ENCODE results near the gene TRPV4.

DNA sequence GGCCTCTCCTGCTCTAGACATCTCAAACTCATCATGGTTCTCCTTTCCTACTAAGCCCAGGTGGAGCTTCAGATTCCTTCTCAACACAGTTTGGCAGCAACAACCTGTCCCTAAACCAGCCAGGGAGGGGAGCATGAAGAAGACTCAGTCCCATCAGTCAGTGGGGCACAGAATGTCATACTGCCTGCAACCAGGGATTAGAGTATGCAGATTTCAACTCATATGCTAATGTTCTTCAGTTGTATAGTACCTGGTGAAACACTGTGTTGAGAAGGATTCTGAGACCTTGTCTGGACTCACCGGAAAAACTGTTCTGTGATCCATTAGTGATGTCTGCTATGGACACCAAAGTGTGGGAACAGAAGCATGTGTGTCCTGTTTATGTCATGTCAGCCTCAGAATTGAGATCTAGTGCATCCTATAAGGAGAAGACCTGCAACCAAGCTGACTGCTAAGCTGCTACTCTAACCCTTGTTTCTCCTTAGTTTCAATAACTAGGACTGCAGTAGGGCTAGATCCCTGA lies 43.6 kb downstream of the TRPV4 start:
- TF ChIP-seq, protein P1, sequence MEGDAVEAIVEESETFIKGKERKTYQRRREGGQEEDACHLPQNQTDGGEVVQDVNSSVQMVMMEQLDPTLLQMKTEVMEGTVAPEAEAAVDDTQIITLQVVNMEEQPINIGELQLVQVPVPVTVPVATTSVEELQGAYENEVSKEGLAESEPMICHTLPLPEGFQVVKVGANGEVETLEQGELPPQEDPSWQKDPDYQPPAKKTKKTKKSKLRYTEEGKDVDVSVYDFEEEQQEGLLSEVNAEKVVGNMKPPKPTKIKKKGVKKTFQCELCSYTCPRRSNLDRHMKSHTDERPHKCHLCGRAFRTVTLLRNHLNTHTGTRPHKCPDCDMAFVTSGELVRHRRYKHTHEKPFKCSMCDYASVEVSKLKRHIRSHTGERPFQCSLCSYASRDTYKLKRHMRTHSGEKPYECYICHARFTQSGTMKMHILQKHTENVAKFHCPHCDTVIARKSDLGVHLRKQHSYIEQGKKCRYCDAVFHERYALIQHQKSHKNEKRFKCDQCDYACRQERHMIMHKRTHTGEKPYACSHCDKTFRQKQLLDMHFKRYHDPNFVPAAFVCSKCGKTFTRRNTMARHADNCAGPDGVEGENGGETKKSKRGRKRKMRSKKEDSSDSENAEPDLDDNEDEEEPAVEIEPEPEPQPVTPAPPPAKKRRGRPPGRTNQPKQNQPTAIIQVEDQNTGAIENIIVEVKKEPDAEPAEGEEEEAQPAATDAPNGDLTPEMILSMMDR (IDR thresholded peaks at IDR 0.05): no peak
- TF ChIP-seq YY1 (IDR thresholded peaks at IDR 0.05; ENCODE audit: low read depth): no peak
- TF ChIP-seq, protein P2, sequence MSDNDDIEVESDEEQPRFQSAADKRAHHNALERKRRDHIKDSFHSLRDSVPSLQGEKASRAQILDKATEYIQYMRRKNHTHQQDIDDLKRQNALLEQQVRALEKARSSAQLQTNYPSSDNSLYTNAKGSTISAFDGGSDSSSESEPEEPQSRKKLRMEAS (IDR thresholded peaks at IDR 0.05; ENCODE audit: low read depth): no peak
- TF ChIP-seq, protein P3, sequence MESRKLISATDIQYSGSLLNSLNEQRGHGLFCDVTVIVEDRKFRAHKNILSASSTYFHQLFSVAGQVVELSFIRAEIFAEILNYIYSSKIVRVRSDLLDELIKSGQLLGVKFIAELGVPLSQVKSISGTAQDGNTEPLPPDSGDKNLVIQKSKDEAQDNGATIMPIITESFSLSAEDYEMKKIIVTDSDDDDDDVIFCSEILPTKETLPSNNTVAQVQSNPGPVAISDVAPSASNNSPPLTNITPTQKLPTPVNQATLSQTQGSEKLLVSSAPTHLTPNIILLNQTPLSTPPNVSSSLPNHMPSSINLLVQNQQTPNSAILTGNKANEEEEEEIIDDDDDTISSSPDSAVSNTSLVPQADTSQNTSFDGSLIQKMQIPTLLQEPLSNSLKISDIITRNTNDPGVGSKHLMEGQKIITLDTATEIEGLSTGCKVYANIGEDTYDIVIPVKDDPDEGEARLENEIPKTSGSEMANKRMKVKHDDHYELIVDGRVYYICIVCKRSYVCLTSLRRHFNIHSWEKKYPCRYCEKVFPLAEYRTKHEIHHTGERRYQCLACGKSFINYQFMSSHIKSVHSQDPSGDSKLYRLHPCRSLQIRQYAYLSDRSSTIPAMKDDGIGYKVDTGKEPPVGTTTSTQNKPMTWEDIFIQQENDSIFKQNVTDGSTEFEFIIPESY (IDR thresholded peaks at IDR 0.05; ENCODE audit: borderline replicate concordance, low read depth): no peak
- no peak for TF ChIP-seq SIN3A (IDR thresholded peaks at IDR 0.05; ENCODE audit: borderline replicate concordance, low read depth, low read length)
- no peak for TF ChIP-seq SMC3 (IDR thresholded peaks at IDR 0.05; ENCODE audit: low read depth, low read length)
- no peak for TF ChIP-seq JUND (IDR thresholded peaks at IDR 0.05)
- no peak for TF ChIP-seq EP300 (IDR thresholded peaks at IDR 0.05; ENCODE audit: borderline replicate concordance in 1 of 2, low read depth in 1 of 2, low read length in 1 of 2)
- no peak for TF ChIP-seq FOXM1 (IDR thresholded peaks at IDR 0.05; ENCODE audit: low read depth)
- TF ChIP-seq EZH2phosphoT487 (IDR thresholded peaks at IDR 0.05; ENCODE audit: borderline replicate concordance, low read depth): no peak
- TF ChIP-seq, protein P4, sequence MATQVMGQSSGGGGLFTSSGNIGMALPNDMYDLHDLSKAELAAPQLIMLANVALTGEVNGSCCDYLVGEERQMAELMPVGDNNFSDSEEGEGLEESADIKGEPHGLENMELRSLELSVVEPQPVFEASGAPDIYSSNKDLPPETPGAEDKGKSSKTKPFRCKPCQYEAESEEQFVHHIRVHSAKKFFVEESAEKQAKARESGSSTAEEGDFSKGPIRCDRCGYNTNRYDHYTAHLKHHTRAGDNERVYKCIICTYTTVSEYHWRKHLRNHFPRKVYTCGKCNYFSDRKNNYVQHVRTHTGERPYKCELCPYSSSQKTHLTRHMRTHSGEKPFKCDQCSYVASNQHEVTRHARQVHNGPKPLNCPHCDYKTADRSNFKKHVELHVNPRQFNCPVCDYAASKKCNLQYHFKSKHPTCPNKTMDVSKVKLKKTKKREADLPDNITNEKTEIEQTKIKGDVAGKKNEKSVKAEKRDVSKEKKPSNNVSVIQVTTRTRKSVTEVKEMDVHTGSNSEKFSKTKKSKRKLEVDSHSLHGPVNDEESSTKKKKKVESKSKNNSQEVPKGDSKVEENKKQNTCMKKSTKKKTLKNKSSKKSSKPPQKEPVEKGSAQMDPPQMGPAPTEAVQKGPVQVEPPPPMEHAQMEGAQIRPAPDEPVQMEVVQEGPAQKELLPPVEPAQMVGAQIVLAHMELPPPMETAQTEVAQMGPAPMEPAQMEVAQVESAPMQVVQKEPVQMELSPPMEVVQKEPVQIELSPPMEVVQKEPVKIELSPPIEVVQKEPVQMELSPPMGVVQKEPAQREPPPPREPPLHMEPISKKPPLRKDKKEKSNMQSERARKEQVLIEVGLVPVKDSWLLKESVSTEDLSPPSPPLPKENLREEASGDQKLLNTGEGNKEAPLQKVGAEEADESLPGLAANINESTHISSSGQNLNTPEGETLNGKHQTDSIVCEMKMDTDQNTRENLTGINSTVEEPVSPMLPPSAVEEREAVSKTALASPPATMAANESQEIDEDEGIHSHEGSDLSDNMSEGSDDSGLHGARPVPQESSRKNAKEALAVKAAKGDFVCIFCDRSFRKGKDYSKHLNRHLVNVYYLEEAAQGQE (IDR thresholded peaks at IDR 0.05; ENCODE audit: low read depth, low read length): no peak
- TF ChIP-seq RXRA (IDR thresholded peaks at IDR 0.05; ENCODE audit: borderline replicate concordance, low read depth): no peak
- TF ChIP-seq NFIC (IDR thresholded peaks at IDR 0.05; ENCODE audit: borderline replicate concordance): no peak
- TF ChIP-seq GABPA (IDR thresholded peaks at IDR 0.05; ENCODE audit: low read depth): no peak
